Raji (cell line): ENCODE results near the gene TRERF1.

Source experiments
- POLR2A ChIP-seq: IDR thresholded peaks from 2 replicates; pipeline ENCODE4 v1.6.1; 2011; ENCODE audit warnings: low read depth, low read length, control low read depth; ENCODE audit not compliant: insufficient read depth

The TRERF1 gene

DNA sequence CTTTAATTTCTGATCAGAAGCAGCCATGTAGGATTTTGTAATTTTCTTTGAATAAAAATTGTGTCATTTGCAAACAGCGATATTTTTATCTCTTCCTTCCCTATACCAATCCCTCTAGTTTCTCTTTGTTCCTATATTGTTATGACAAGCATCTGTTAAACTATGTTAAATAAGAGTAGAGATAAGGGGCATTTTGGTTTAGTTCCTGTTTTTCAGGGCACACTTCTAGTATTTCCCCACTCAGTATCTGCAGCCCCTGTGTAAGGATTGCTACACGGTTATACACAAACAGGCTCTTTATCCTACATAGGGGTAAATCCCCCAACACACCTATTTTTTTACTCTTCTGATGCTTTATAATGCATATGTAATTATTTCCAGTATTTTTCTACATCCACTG is 42.1 kb downstream of the TRERF1 start:
- no peak for TF ChIP-seq POLR2A

GRCh38 chr6:42407379-42407778 is 44.3 kb downstream of the TRERF1 start:
- TF ChIP-seq POLR2A: no peak

DNA sequence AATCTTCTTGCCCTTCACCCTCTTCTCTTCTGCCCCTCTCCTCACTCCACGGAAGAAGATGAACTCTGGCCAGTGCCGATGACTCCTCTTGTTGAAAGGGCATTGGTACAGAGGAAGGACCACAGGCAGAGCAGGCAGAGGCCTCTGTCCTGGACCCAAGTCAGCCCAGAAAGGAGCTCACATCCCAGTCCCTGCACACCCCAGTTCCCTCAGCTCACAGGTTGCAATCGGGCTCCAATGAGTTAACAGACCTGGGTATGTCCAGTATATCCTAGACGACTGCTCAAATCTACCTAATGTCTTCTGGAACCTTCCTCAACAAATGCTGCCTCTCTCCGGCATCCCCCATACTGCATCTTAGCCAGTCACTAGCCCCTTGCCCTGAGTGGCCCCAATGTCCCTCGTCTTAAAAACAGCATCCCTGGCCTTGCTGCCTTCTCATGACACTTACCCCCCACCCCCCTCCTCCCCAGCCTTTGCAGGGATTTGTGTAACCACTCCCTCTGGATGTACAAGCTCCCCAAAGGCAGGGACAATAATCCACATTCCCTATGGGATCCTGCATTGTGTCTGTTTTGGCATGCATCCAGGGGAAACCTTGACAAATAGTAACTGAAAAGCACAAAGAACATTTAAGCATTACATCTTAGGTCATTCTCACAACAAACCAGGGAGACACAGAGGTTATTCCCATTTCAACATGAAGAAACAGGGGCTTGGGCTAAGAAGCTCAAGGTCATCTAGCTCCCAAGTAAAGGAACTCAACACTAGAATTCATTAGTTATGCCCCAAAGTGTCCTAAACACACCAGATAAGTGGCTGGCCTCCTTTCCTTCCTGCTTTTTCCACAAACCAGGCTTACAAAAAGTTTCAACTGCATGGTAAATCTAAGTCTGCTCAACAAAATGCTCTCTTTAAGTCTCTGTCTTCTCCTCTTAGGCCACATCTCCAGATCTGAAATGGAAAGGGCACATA is 45.1 kb downstream of the TRERF1 start:
- TF ChIP-seq POLR2A: no peak

DNA sequence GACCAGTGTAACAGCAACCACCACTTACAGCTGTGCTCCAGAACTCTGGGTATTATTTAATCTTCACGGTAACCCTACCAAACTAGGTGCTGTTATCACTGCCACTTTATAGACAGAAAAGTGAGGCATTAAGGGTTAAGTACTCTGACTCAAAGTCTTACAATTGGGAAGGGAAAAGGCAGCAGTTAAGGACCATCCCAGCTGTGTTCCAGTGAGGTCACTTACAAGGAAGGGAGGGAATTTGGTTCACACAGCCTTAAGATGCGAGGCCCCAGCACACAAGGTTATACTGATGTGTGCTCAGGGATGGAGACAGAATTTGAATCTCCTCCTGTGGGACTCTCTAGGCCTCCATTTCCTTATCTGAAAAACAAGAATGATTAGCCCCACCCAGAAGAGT is 46.7 kb downstream of the TRERF1 start:
- no peak for TF ChIP-seq POLR2A

GRCh38 chr6:42404484-42404883 is 47.2 kb downstream of the TRERF1 start:
- TF ChIP-seq POLR2A: no peak

DNA sequence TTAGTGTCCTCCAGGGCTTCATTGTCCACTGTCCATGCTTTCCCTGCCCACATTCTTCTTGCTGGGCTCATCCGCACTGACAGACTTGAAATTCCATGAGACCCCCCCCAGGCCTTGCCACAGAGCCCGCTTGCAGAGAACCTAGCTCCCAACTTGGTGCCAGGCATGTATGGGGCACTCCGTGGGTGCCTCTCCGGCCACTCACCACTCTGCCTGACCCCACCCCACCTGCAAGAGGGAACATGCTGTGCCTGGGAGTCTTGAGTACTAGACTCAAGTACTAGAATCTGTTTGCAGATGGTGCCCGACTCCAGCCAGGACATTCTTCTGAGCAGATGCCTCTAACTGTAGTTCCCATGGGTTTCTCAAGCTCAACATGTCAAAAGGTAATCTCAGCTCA is 47.9 kb downstream of the TRERF1 start:
- TF ChIP-seq POLR2A: no peak

- no peak for TF ChIP-seq POLR2A
These were observed 48.3 kb downstream of the TRERF1 start for GRCh38 chr6:42403421-42403820.

- no peak for TF ChIP-seq POLR2A
These were observed 49.5 kb downstream of the TRERF1 start for GRCh38 chr6:42402184-42402583.

- TF ChIP-seq POLR2A: no peak
These were observed 50.1 kb downstream of the TRERF1 start for GRCh38 chr6:42401613-42401951.

DNA sequence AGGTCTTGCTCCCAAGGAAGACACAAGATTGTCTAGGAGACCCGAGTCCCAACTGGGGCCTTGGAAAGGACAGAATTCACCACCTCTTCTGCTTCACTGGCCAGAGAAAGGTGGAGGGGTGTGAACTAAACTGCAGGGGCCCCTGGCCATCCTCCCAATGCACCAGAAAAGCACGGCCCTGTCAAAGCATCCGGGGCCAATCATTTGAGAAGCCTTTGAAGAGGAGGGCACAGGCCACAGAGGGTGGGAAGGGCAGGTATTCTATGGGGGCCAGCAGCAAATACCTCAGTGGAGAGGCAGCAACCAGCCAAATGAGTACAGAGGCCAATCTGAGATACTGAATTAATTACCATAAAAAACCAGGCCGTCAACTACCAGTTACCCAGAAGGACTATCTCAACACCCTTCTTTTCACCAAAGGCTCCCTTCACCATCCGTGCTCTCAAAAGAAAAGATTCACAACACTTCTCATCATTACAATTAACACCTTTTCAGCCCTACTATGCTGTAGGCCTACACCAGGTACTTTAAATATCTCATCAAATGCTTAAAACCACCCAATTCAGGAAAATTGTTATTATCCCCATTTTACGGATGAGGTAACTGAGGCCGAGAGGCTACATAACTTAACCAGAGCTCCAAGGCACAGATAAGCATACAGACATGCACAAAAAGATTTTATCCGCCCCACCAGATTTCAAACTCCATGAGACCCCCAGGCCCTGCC is 50.7 kb downstream of the TRERF1 start:
- TF ChIP-seq POLR2A: no peak

DNA sequence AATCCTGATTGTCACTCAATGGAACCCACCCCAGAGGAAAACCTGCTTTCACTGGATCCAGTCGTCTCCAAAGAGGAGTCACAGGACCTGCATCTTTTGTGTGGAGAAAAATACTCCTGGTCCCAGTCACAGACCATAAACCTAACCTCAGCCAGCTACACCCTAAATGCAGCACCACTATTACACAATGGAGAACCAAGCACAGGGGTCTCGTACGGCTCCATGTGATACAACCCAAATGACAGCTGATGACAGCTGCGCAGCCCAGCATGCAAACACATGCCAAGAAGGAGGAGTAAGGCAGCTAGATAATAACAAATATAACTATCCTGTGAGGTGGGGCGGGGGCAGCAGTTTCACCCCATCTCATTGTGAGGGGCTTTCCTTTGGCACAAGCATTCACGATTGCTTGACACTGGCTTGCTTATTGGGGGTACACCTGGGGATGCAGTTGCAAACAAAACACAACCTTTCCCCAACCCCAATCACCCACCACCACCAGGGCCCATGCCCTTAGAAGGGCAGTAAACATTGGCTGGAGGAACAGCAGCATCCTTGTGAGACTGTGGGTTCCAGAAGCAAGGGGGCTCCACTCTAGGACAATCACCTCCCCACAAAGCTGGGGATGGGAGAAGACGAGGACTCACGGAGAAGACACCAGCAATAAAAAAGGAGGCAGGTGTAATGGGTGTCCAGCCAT is 51.5 kb downstream of the TRERF1 start:
- no peak for TF ChIP-seq POLR2A

GRCh38 chr6:42396720-42397119 is 55.0 kb downstream of the TRERF1 start:
- no peak for TF ChIP-seq POLR2A

- TF ChIP-seq POLR2A: no peak
These were observed 56.7 kb downstream of the TRERF1 start for GRCh38 chr6:42394881-42395620.

DNA sequence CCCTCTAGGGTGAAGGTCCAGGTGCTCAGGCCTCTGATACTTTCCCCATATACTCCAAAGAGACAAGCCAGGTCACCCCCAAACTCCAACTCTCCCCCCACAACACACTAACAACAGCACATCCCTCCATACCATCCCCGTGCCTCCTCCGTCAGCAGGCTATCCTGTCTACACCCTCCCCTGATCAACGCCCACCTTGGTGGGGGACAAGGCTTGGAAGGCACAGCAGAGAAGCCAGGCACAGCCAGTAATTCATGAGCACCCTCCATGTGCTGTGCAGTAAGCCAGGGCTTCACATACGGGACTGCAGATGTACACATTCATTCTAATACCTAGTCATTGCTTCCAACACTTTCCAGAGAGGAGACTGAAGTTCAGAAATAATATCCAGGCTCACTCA is 57.6 kb downstream of the TRERF1 start:
- no peak for TF ChIP-seq POLR2A

- TF ChIP-seq POLR2A: no peak
These were observed 58.4 kb downstream of the TRERF1 start for GRCh38 chr6:42393339-42393738.

- no peak for TF ChIP-seq POLR2A
These were observed 58.9 kb downstream of the TRERF1 start for GRCh38 chr6:42392833-42393232.

- TF ChIP-seq POLR2A: no peak
These were observed 60.3 kb downstream of the TRERF1 start for GRCh38 chr6:42391441-42391840.
